ENCODE results near the gene CYREN.

DNA sequence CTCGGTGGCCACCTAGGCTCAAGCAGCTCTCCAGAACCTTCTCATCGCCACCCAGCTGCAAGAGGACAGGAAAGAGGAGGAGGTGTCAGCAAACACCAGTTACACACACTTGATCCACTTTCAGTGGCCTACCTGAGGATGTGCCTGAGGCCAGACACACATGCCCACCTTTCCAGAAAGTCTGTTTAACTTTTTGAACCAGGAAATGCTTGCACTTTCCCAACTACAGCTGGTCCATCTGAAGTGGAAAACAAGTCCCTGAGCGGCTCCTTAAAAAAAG lies 15.7 kb upstream of the CYREN start:
- TF ChIP-seq, protein P1, sequence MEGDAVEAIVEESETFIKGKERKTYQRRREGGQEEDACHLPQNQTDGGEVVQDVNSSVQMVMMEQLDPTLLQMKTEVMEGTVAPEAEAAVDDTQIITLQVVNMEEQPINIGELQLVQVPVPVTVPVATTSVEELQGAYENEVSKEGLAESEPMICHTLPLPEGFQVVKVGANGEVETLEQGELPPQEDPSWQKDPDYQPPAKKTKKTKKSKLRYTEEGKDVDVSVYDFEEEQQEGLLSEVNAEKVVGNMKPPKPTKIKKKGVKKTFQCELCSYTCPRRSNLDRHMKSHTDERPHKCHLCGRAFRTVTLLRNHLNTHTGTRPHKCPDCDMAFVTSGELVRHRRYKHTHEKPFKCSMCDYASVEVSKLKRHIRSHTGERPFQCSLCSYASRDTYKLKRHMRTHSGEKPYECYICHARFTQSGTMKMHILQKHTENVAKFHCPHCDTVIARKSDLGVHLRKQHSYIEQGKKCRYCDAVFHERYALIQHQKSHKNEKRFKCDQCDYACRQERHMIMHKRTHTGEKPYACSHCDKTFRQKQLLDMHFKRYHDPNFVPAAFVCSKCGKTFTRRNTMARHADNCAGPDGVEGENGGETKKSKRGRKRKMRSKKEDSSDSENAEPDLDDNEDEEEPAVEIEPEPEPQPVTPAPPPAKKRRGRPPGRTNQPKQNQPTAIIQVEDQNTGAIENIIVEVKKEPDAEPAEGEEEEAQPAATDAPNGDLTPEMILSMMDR (conservative IDR thresholded peaks at IDR 0.05; ENCODE audit: low read depth, low read length), result no peak
- TF ChIP-seq EZH2 (IDR thresholded peaks at IDR 0.05; ENCODE audit: borderline replicate concordance, low read depth, low read length, poor library complexity, severe bottlenecking), result no peak
